GM18498 (cell line): Measurements from ENCODE around the gene TANK.
"Not testable (repeated sequence)": the region's sequence is repeated elsewhere in the genome, so short reads cannot be mapped to it uniquely, and the experiment has no call there.

Experiments used
- ATAC-seq: cut with Tn5 transposase; IDR thresholded peaks from one replicate; pipeline ENCODE4 v1.9.1; 2021; ENCODE audit warnings: mild to moderate bottlenecking, moderate library complexity; ENCODE audit not compliant: unreplicated experiment

Gene TANK

DNA sequence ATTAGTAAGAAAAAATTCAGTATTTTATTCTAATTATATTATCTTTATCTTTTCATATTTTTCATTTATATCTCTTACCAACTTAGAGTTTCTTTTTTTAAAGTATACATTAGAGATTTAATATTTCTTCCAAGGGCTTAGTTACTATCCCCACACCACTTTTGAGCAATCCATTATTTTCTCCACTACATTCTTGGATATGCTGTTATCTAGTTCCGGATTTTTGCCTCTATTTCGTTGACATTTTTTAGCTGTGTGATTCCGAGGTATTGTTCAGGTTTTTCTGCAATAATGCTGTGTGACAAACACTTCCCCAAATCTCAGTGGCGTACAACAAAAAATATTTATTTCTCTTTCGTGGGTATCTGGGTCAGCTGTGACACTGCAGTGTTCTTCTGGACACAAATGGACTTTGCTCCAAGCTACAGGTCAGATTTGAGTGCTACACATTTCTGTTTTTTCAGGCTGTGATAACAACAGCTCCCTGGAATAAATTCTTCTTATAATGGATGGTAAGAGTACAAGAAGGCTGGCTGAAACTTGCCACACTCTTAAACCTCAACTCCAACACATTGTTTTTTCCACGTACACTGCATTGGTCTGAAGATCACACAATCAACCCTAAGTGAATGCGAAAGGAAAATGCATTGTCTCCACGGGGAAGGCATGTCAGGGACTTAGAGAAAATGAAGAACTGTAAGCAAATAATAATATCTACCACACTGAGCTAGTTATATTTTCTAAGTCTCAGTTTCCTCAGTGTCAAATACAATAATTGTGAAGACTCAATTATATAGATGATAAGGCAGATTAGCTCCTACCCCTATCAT is 97.1 kb downstream of the TANK start:
- no peak for ATAC-seq

DNA sequence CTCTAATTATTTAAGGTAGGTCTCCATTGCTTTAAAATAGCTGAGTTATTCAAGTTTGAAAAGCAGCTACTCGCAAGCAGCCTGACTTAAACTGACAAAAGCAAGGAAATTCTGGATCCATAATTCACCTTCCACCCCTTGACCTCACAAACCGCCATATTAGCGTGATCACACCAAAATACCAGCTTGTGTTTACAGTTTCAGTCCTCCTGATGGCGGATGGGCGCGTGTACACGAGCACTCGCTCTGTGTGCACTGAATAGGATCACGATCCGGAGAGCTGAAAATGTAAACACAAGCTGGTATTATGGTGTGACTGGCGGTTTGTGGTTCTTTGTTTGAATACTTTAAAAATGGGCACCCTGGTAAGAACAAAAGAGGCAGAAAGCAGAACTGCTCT is 105.6 kb downstream of the TANK start:
- no peak for ATAC-seq

DNA sequence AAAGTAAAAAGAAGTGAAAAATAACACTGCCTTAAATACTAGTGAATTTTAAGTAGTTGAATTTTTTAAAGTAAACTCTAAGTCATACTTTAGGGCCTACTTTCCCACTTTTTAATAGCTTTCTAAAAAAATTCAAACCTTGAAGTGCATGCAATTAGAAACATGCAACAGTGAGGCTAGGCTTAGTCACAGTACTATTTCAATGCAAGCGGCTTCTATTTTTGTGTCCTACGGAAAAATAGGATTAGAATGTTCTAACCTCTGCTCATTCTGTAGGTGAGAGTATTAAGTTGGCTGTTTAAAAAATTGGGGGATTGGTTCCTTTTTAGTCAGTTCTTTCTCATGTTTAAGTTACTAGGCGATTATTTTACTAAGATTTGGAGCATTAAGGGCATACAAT is 108.9 kb downstream of the TANK start:
- no peak for ATAC-seq

DNA sequence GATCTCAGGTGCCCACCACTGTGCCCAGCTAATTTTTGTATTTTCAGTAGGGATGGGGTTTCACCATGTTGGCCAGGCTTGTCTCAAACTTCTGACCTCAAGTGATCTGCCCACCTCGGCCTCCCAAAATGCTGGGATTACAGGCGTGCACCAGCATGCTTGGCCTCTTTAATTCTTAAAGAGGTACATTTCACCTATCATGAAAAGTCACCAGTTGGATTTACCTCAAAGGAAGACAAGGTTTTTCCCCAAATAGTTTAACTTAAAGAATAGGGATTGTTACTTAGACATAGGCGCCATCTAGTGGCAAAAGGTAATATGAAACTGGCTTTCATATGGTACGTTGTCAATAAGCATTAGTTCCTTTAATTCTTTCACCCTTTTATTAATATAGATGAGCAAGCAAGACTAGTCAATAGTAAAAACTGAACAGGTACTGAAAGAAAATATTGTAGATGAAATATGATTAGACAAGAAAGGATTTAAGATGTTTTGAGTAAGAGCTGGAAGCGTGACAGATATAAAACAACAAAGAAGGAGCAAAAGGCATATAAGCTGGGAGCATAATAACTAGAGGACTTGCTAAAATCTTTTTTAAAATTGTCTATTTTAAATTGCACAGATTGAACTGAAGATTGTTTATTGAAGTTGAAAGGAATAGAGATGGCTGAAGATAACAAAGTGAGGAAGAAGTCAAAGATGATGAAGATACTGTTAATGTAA is 113.0 kb downstream of the TANK start:
- peak; percentile 70 for ATAC-seq

DNA sequence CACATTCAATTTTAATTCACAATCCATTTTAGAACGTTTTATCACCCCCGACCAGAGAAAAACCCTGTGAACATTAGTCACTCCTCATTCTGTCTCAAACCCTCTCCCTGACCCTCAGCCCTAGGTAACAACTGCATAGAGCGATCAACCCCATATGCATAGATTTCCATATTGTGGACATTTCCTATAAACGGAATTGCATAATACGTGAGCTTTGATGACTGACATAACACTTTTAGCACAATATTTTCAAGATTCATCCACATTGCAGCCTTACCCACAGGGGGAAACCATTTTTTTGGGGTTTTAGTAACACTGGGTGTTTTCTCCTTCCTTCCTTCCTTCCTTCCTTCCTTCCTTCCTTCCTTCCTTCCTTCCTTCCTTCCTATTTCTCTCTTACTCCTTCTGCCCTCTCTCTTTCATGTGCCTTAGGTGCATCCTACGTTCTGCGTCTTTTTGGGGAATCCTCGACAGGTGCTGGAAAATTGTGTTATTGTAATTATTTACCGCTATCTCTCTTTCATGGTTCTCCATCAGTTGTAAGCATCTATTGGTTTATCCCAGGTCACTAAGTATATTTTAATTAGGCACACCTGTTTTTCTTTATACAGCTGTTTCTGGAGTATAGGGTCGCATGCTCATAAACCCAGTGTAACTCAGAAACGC is 118.5 kb downstream of the TANK start:
- ATAC-seq: not testable (repeated sequence)

DNA sequence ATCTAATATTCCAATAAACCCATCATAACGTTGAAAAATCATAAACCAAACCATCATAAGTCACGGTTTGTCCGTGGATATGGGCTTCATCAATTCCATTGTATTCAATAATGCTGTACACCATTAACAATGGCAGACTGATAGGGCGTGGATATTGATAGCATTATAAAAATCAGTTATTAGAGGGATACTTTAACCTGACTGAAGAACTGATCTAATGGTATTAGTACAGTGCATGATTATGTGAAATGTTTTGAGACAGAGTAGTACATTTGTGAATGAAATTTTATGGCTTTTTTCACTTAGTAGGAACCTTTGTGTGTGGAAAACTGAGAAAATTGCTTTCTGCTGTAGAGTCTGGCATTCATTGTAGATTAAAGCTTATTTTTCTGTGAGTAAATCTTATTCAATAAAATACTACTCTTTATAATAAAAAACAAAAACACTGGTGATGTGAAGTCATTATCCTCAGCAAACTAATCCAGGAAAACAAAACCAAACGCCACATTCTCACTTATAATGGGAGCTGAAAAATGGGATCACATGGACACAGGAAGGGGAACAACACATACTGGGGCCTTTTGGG is 119.1 kb downstream of the TANK start:
- ATAC-seq: not testable (repeated sequence)

DNA sequence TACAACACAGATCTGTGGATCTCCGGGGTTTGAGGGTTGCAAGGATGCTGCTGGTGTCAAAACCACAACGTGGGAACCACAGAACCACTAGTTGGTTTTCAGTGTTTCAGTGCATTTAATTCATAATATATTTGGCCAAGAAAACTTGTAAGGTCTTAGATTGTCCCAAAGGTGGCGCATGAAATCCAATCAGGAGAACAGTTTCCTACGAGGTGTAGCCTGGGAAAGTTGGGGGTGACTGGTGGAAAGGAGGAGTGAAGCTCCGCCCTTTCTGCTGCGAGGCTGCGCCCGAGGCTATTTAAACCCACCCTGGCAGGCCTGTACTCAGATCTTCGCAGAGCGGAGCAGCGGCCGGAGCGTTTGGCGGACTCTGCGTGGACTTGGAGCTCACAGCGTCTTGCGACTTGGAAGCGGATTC is 120.7 kb downstream of the TANK start:
- ATAC-seq: not testable (repeated sequence)

DNA sequence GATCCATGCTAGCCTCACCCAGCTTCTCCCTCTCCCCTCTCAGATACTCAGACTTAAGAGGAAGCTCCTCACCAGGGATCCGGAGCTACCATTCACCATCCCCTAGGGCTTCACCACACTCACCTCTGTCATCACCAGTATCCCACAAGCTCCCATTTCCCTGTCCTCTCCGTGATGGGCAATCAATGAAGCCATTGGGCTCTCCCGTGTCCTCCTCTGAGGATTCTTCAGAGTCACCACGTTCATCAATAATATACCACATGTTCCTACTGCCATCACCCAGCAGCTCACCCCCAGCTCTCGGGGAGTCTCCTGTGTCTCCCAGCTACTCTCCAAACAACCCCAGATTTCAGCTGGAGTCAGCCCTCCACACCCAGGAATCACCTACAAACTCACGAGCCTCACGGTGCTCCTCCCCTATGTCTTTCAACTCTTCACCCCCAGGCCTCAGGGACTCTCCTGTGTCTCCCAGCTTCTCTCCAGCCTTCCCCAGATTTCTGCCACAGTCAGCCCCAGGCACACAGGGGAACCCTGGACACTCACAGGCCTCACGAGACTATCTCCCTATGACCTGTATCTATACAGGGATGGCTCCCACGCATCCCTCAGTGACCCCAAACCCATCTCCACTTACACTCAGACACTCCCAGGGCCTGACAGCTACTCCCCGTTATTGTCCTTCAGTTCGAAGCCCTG is 121.5 kb downstream of the TANK start:
- ATAC-seq: not testable (repeated sequence)

DNA sequence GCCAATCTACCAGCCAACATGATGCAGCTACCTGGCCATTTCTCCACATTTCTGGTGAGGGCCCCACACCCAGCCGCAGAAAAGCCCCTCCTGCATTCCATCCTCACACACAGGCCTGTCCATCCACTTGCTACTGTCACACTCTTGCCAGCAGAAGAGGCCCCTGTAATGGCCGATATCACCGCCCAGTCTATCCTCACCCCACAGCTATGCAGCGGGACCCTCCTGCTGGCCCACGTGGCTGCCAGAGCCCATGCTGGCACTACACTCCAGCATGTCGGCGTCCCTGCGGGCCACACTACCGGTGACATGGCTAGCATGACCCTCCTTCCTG is 122.0 kb downstream of the TANK start:
- not testable (repeated sequence) for ATAC-seq

DNA sequence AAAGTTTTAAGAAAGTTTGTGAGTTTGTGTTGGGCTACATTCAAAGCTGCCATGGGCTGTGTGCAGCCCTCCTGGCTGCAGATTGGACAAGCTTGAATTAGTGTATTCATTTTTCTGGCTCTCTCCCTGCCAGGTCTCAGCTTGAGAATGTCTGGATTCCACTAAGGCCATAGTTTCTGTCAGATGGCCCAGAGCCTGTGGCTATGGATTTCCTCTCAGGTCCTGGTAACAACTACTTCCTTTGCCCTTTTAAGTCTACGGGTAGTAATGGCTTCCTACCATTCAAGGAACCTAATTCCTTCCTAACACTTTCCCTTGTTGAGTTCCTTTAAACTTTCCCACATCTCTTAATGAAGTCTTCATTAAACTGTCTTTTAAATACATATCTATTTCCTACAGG is 123.7 kb downstream of the TANK start:
- ATAC-seq: no peak
